ENCODE measurements around the gene RPS27. TPM values are rescaled to one million over a fixed set of nuclear protein-coding genes. Genes with fewer than 3 reads are reported as not detected.

Gene RPS27
- total and polyA plus RNA-seq, 2 of the 13 experiments (the other 11 are each of a cell fraction or from before 2014, with no cell fraction given): 3,737 to 9,964 TPM

GRCh38 chr1:153977250-153978240 is 13.0 kb upstream of the RPS27 start, which contains the start of gene JTB (continued):
- TF ChIP-seq ZMYM2 (CRISPR knock-in tag; IDR thresholded peaks at IDR 0.05): peak; percentile 65; the same call in 1 of the 2 replicates
- peak; percentile 53; the same call in 1 of the 2 replicates for TF ChIP-seq ESRRA (CRISPR knock-in tag; IDR thresholded peaks at IDR 0.05; ENCODE audit: low read depth)
- peak; percentile 38; the same call in 1 of the 2 replicates for TF ChIP-seq ETV5 (CRISPR knock-in tag; IDR thresholded peaks at IDR 0.05; ENCODE audit: borderline replicate concordance)
- peak; percentile 75; the same call in 1 of the 2 replicates for TF ChIP-seq HBP1 (CRISPR knock-in tag; IDR thresholded peaks at IDR 0.05; ENCODE audit: low read depth)
- no peak for TF ChIP-seq RARG (CRISPR knock-in tag; IDR thresholded peaks at IDR 0.05; ENCODE audit: low read depth)
- TF ChIP-seq HNF1B (CRISPR knock-in tag; IDR thresholded peaks at IDR 0.05): no peak; the same call in 1 of the 2 replicates
- TF ChIP-seq ZNF75D (CRISPR knock-in tag; IDR thresholded peaks at IDR 0.05; ENCODE audit: borderline replicate concordance): peak; percentile 65; the same call in 1 of the 2 replicates
- TF ChIP-seq RARA (CRISPR knock-in tag; IDR thresholded peaks at IDR 0.05): peak; percentile 18; the same call in 1 of the 2 replicates
- peak; percentile 25; the same call in 1 of the 2 replicates for TF ChIP-seq ZNF17 (CRISPR knock-in tag; IDR thresholded peaks at IDR 0.05)
- TF ChIP-seq SNAPC2 (CRISPR knock-in tag; IDR thresholded peaks at IDR 0.05): peak; percentile 82; the same call in 1 of the 2 replicates
- no peak for TF ChIP-seq NR2F2 (IDR thresholded peaks at IDR 0.05; ENCODE audit: borderline replicate concordance, low read depth)
- TF ChIP-seq ZNF580 (CRISPR knock-in tag; IDR thresholded peaks at IDR 0.05; ENCODE audit: borderline replicate concordance, low read depth): peak; percentile 66; the same call in 1 of the 2 replicates
- peak; percentile 76 for TF ChIP-seq REPIN1 (CRISPR knock-in tag; IDR thresholded peaks at IDR 0.05; ENCODE audit: borderline replicate concordance, low read depth)
- no peak for TF ChIP-seq ZNF572 (CRISPR knock-in tag; IDR thresholded peaks at IDR 0.05)
- TF ChIP-seq NR1H2 (CRISPR knock-in tag; IDR thresholded peaks at IDR 0.05; ENCODE audit: borderline replicate concordance, low read depth): no peak
- TF ChIP-seq ZNF558 (CRISPR knock-in tag; IDR thresholded peaks at IDR 0.05; ENCODE audit: borderline replicate concordance): peak; percentile 91; the same call in 1 of the 2 replicates
- peak; percentile 72 for TF ChIP-seq ZNF878 (CRISPR knock-in tag; IDR thresholded peaks at IDR 0.05)
- no peak for TF ChIP-seq FOXA1 (IDR thresholded peaks at IDR 0.05)
- TF ChIP-seq FOXA1 (CRISPR knock-in tag; IDR thresholded peaks at IDR 0.05): no peak; the same call in 1 of the 2 replicates
- TF ChIP-seq ZNF816 (CRISPR knock-in tag; IDR thresholded peaks at IDR 0.05; ENCODE audit: borderline replicate concordance): peak; percentile 93; the same call in 1 of the 2 replicates
- TF ChIP-seq ZNF749 (CRISPR knock-in tag; IDR thresholded peaks at IDR 0.05; ENCODE audit: borderline replicate concordance): peak; percentile 1; the same call in 1 of the 2 replicates
- TF ChIP-seq ASH2L (IDR thresholded peaks at IDR 0.05; ENCODE audit: insufficient read length, low read depth, low read length): peak; percentile 92
- TF ChIP-seq RELA (CRISPR knock-in tag; IDR thresholded peaks at IDR 0.05): no peak
- TF ChIP-seq ZNF251 (CRISPR knock-in tag; IDR thresholded peaks at IDR 0.05): no peak
- no peak for TF ChIP-seq IRF1 (CRISPR knock-in tag; IDR thresholded peaks at IDR 0.05; ENCODE audit: low read depth)
